ENCODE data around the gene OLFML2B.

GRCh38 chr1:162056579-162056978, 32.9 kb upstream of the OLFML2B start:
- no peak for TF ChIP-seq SP1 (IDR thresholded peaks at IDR 0.05)
- TF ChIP-seq ELF4 (IDR thresholded peaks at IDR 0.05): no peak
- no peak for TF ChIP-seq ARNT (IDR thresholded peaks at IDR 0.05)
- no peak for TF ChIP-seq SUZ12 (IDR thresholded peaks at IDR 0.05)
- TF ChIP-seq ZNF384 (IDR thresholded peaks at IDR 0.05): no peak
- TF ChIP-seq TARDBP (IDR thresholded peaks at IDR 0.05): no peak
- no peak for TF ChIP-seq BHLHE40 (IDR thresholded peaks at IDR 0.05; ENCODE audit: borderline replicate concordance)

Measured in HEK293T (cell line).